ENCODE data around the gene TGFBRAP1.

DNA sequence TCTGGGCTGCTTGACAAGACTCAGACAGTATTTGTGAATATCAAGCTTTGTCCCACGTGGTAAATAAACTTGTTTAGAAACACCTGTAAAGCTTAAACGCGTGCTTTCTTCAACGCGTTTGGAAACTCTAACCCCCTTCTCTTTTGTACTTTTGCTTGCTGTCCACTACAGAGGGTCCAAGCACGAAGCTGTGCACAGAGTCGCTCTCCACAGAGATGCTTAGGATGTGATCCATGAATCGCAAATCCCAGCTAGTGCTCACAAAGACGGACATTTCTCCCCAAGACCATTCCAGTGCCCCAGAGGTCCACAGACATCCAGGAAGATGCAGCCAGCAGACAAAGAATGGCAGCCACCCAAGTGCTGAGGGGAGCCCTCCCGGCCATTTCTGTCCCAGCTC lies 88.1 kb downstream of the TGFBRAP1 start, which contains the start of gene GPR45:
- TF ChIP-seq EP300 (IDR thresholded peaks at IDR 0.05) (no peak), POLR2A (IDR thresholded peaks at IDR 0.05) (no peak)
- TF ChIP-seq, protein P1, sequence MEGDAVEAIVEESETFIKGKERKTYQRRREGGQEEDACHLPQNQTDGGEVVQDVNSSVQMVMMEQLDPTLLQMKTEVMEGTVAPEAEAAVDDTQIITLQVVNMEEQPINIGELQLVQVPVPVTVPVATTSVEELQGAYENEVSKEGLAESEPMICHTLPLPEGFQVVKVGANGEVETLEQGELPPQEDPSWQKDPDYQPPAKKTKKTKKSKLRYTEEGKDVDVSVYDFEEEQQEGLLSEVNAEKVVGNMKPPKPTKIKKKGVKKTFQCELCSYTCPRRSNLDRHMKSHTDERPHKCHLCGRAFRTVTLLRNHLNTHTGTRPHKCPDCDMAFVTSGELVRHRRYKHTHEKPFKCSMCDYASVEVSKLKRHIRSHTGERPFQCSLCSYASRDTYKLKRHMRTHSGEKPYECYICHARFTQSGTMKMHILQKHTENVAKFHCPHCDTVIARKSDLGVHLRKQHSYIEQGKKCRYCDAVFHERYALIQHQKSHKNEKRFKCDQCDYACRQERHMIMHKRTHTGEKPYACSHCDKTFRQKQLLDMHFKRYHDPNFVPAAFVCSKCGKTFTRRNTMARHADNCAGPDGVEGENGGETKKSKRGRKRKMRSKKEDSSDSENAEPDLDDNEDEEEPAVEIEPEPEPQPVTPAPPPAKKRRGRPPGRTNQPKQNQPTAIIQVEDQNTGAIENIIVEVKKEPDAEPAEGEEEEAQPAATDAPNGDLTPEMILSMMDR (IDR thresholded peaks at IDR 0.05): no peak

Data from stomach (tissue), 4 donors.